ENCODE measurements around the gene WRAP73.

DNA sequence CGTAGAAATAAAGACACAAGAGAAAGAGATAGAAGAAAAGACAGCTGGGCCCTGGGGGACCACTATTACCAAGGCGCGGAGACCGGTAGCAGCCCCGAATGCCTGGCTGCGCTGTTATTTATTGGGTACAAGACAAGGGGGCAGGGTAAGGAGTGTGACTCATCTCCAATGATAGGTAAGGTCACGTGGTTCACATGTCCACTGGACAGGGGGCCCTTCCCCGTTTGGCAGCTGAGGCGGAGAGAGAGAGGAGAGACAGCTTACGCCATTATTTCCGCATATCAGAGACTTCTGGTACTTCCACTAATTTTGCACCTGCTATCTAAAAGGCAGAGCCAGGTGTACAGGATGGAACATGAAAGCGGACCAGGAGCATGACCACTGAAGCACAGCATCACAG, 29.2 kb downstream of the WRAP73 start:
- TF ChIP-seq, protein P1, sequence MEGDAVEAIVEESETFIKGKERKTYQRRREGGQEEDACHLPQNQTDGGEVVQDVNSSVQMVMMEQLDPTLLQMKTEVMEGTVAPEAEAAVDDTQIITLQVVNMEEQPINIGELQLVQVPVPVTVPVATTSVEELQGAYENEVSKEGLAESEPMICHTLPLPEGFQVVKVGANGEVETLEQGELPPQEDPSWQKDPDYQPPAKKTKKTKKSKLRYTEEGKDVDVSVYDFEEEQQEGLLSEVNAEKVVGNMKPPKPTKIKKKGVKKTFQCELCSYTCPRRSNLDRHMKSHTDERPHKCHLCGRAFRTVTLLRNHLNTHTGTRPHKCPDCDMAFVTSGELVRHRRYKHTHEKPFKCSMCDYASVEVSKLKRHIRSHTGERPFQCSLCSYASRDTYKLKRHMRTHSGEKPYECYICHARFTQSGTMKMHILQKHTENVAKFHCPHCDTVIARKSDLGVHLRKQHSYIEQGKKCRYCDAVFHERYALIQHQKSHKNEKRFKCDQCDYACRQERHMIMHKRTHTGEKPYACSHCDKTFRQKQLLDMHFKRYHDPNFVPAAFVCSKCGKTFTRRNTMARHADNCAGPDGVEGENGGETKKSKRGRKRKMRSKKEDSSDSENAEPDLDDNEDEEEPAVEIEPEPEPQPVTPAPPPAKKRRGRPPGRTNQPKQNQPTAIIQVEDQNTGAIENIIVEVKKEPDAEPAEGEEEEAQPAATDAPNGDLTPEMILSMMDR (IDR thresholded peaks at IDR 0.05), result no peak
- TF ChIP-seq POLR2A (IDR thresholded peaks at IDR 0.05), result no peak
